Measurements from ENCODE around the gene OTUD3. TPM values are rescaled to one million over a fixed set of nuclear protein-coding genes. Genes with fewer than 3 reads are reported as not detected.
A peak's percentile ranks its signal among the peaks of the same experiment; 100 is the strongest.
"Not testable (repeated sequence)": the region's sequence is repeated elsewhere in the genome, so short reads cannot be mapped to it uniquely, and the experiment has no call there.

Gene OTUD3
- total RNA-seq, 4 donors from 2014 or later: 1.9 to 5.0 (median 3.2) TPM

- Histone ChIP-seq H3K27ac (no peak overlapping the region), H3K4me1 (no peaks in the 10 kb centered on the region), H3K4me3 (no peak overlapping the region), H3K27me3 (peaks cover 0 to 50% (median 2%) of the 10 kb centered on the region in 4 donors), H3K9me3 (peaks cover 0 to 6% (median 0%) of the 10 kb centered on the region in 3 donors), H3K36me3 (no peaks in the 10 kb centered on the region)
- no peak for DNase-seq
- intact Hi-C loops (cut with DNase I): no loop called here
- TF ChIP-seq, protein P1, sequence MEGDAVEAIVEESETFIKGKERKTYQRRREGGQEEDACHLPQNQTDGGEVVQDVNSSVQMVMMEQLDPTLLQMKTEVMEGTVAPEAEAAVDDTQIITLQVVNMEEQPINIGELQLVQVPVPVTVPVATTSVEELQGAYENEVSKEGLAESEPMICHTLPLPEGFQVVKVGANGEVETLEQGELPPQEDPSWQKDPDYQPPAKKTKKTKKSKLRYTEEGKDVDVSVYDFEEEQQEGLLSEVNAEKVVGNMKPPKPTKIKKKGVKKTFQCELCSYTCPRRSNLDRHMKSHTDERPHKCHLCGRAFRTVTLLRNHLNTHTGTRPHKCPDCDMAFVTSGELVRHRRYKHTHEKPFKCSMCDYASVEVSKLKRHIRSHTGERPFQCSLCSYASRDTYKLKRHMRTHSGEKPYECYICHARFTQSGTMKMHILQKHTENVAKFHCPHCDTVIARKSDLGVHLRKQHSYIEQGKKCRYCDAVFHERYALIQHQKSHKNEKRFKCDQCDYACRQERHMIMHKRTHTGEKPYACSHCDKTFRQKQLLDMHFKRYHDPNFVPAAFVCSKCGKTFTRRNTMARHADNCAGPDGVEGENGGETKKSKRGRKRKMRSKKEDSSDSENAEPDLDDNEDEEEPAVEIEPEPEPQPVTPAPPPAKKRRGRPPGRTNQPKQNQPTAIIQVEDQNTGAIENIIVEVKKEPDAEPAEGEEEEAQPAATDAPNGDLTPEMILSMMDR (IDR thresholded peaks at IDR 0.05): no peak
- TF ChIP-seq POLR2A (IDR thresholded peaks at IDR 0.05): no peak
- 27 to 88% methylated on average over 1 of the region's 1 CpG for WGBS, 2 donors
Observed at GRCh38 chr1:19866758-19867157, 15.4 kb upstream of the OTUD3 start.

DNA sequence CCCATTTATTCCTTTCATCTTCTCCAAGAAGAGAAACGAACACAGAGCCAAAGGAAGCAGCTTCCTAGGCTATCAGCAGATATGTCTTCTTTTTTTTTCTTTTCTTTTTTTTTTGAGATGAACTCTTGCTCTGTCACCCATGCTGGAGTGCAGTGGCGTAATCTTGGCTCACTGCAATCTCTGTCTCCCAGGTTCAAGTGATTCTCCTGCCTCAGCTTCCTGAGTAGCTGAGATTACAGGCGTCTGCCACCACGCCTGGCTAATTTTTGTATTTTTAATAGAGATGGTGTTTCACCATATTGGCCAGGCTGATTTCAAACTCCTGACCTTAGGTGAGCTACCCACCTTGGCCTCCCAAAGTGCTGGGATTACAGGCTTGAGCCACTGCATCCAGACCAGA lies 13.6 kb upstream of the OTUD3 start:
- intact Hi-C loops (cut with DNase I); H3K36me3 ChIP-seq; H3K4me3 ChIP-seq; H3K4me1 ChIP-seq; DNase-seq; H3K9me3 ChIP-seq; H3K27ac ChIP-seq: not testable (repeated sequence)
- H3K27me3 ChIP-seq: peaks cover 0 to 63% (median 2%) of the 10 kb centered on the region in 4 donors
- WGBS, 2 donors: 72 to 82% methylated on average over 4 of the region's 4 CpGs

DNA sequence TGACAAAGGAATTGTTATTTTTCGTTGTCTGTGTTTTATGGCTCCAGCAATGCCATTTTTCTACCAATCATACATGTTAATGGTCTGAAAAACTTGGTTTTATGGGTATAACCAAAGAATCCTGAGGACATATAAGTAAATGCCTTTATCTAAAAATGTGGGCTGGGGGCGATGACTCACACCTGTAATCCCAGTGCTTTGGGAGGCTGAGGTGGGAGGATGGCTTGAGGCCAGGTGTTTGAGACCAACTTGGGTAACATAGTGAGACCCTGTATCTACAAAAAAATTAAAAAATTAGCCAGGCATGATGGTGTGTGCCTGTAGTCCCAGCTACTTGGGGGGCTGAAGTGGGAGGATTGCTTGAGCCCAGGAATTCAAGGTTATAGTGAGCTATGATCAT lies 12.7 kb upstream of the OTUD3 start:
- DNase-seq; H3K36me3 ChIP-seq; H3K4me3 ChIP-seq; H3K27ac ChIP-seq; H3K4me1 ChIP-seq; intact Hi-C loops (cut with DNase I); H3K9me3 ChIP-seq: not testable (repeated sequence)
- 71 to 75% methylated on average over 2 of the region's 2 CpGs for WGBS, 2 donors
- H3K27me3 ChIP-seq: peaks cover 0 to 66% (median 2%) of the 10 kb centered on the region in 4 donors

DNA sequence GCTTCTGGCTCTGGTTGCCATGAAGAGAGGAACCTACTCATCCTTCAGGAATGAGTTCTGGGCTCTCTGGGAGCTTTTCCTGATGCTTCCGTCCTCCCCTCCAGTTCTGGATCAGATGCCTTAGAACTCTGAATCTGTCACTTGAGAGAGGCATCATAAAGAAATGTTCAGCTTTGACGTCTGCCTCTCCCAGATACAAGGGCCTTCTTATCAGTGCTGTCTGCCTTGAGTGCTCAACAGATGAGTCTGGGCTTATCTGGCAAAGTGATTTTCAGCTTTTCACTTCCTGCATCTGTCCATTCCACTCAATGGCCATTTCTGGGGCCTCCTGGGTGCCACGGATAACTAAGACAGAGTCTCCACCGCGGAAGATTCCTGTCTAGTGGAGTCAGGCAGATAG lies 12.3 kb upstream of the OTUD3 start:
- DNase-seq: no peak
- no peaks in the 10 kb centered on the region for H3K4me1 ChIP-seq
- no peaks in the 10 kb centered on the region for H3K9me3 ChIP-seq
- H3K4me3 ChIP-seq: no peak overlapping the region
- intact Hi-C loops (cut with DNase I): no loop called here
- 78% methylated on average over 5 of the region's 5 CpGs for WGBS, 2 donors
- TF ChIP-seq, protein P1 (IDR thresholded peaks at IDR 0.05): no peak
- TF ChIP-seq POLR2A (IDR thresholded peaks at IDR 0.05): no peak
- peaks cover 0 to 66% (median 2%) of the 10 kb centered on the region in 4 donors for H3K27me3 ChIP-seq
- no peaks in the 10 kb centered on the region for H3K36me3 ChIP-seq
- no peak overlapping the region for H3K27ac ChIP-seq

DNA sequence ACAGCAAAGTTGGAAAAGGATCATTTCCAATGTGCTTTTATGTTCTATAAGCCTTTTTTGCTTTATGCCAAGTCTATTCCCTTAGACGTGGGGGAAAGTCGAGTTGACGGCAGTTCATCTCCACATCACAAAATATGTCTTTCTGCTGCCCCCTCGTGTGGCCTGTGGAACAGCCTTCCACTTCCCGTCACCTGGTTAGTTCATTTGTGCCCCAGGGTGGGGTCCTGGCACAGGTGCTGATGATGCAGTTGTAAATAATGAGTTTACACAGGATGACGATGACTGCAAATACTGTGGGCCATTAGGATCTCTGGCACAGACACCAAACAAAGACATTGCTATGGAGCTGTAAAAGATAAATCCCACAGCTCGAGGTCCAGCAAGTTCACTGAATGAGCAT lies 10.0 kb upstream of the OTUD3 start:
- DNase-seq: no peak
- Histone ChIP-seq H3K9me3 (no peaks in the 10 kb centered on the region), H3K36me3 (no peaks in the 10 kb centered on the region), H3K4me1 (no peaks in the 10 kb centered on the region), H3K27me3 (peaks cover 0 to 74% (median 2%) of the 10 kb centered on the region in 4 donors), H3K27ac (no peak overlapping the region), H3K4me3 (no peak overlapping the region)
- intact Hi-C loops (cut with DNase I): no loop called here
- 40 to 43% methylated on average over 7 of the region's 7 CpGs for WGBS, 2 donors
- TF ChIP-seq POLR2A (IDR thresholded peaks at IDR 0.05): no peak
- TF ChIP-seq, protein P1 (IDR thresholded peaks at IDR 0.05): peak in 1 of 6 experiments; percentile 42

- no peaks in the 10 kb centered on the region for H3K36me3 ChIP-seq
- H3K9me3 ChIP-seq: no peaks in the 10 kb centered on the region
- H3K4me3 ChIP-seq: no peak overlapping the region
- peaks cover 0 to 41% (median 0%) of the 10 kb centered on the region in 4 donors for H3K27me3 ChIP-seq
- peaks cover 0 to 17% (median 6%) of the 10 kb centered on the region in 3 donors for H3K4me1 ChIP-seq
- DNase-seq: no peak
- peak overlapping the region in 1 of 4 donors; percentile 75 for H3K27ac ChIP-seq
- TF ChIP-seq POLR2A (IDR thresholded peaks at IDR 0.05): no peak
- TF ChIP-seq, protein P1 (IDR thresholded peaks at IDR 0.05): no peak
- intact Hi-C loops (cut with DNase I): no loop called here
- 74 to 80% methylated on average over 16 of the region's 16 CpGs for WGBS, 2 donors
Observed at GRCh38 chr1:19877181-19877750, 4.9 kb upstream of the OTUD3 start.

All from esophagus squamous epithelium (tissue), 5 donors.